SK-N-SH (cell line): ENCODE results near the gene MAP2K3. TPM values are rescaled to one million over a fixed set of nuclear protein-coding genes. Genes with fewer than 3 reads are reported as not detected.

Experiments
- CTCF ChIA-PET: fragments of 300-600, 350-600 bp; formaldehyde crosslinking; extraction: SDS; loops from one replicate; lab custom pipeline; 2021; lab: Yijun Ruan, JAX
- POLR2A ChIA-PET: fragments of 350-600 bp; sonication (Branson Sonifier 250); formaldehyde crosslinking; extraction: SDS; loops from one replicate; lab custom pipeline; 2020; ENCODE audit warnings: antibody characterized with exemption, inconsistent platforms; lab: Yijun Ruan, JAX
- DNase-seq: peaks from one replicate; pipeline ENCODE4 v3.0.0; 2012
- H2AFZ ChIP-seq: fragments of 200-600 bp; sonication (generic); 2 replicates; pipeline ENCODE4 v1.8.1; 2016; ENCODE audit warnings: antibody characterized with exemption, mild to moderate bottlenecking, low read depth
- H3F3A ChIP-seq: fragments of 200-600 bp; sonication (generic); replicated peaks from 2 replicates; pipeline ENCODE3; 2016; ENCODE audit warnings: antibody characterized with exemption, mild to moderate bottlenecking; ENCODE audit not compliant: insufficient read depth
- H3K27ac ChIP-seq, 2 experiments: fragments of 200-500 bp in 1 of 2; fragments of 200-600 bp in 1 of 2; sonication (Bioruptor generic) in 1 of 2; sonication (generic), shearing (Covaris generic) in 1 of 2; 2 replicates each; pipeline versions ENCODE4 v1.5.1 to v1.6.1; 2014 to 2016; ENCODE audit warnings: low read depth in 2 of 2, inconsistent platforms in 1 of 2, low read length in 1 of 2, mild to moderate bottlenecking in 1 of 2, mixed read lengths in 1 of 2
- H3K27me3 ChIP-seq: fragments of 200-600 bp; sonication (generic), shearing (Covaris generic); 2 replicates; pipeline ENCODE4 v1.6.1; 2016; ENCODE audit warnings: mixed run types; ENCODE audit not compliant: insufficient read depth
- H3K36me3 ChIP-seq, 2 experiments: fragments of 200-500 bp in 1 of 2; fragments of 200-600 bp in 1 of 2; sonication (Bioruptor generic) in 1 of 2; sonication (generic) in 1 of 2; replicated peaks in 1 of 2; 2 replicates each; pipeline versions ENCODE3 to v1.5.1; 2014 to 2016; ENCODE audit warnings: low read length in 1 of 2, mild to moderate bottlenecking in 1 of 2; ENCODE audit not compliant: insufficient read depth in 2 of 2, control insufficient read depth in 1 of 2
- H3K4me1 ChIP-seq, 2 experiments: fragments of 200-500 bp in 1 of 2; fragments of 200-600 bp in 1 of 2; sonication (Bioruptor generic) in 1 of 2; sonication (generic), shearing (Covaris generic) in 1 of 2; 2 replicates each; pipeline versions ENCODE4 v1.5.1 to v1.6.1; 2014 to 2016; ENCODE audit warnings: low read depth in 1 of 2, low read length in 1 of 2, mixed run types in 1 of 2; ENCODE audit not compliant: insufficient read depth in 2 of 2, control insufficient read depth in 1 of 2
- H3K4me2 ChIP-seq: fragments of 200-600 bp; sonication (generic), shearing (Covaris generic); 2 replicates; pipeline ENCODE4 v1.6.1; 2017; ENCODE audit warnings: mixed run types
- H3K4me3 ChIP-seq, 2 experiments: fragments of 200-500 bp in 1 of 2; fragments of 200-600 bp in 1 of 2; sonication (Bioruptor generic) in 1 of 2; sonication (generic), shearing (Covaris generic) in 1 of 2; 2 replicates each; pipeline versions ENCODE4 v1.5.1 to v1.8.1; 2014 to 2016; ENCODE audit warnings: low read depth in 2 of 2, inconsistent platforms in 1 of 2, low read length in 1 of 2, mild to moderate bottlenecking in 1 of 2, mixed read lengths in 1 of 2, moderate library complexity in 1 of 2
- H3K79me2 ChIP-seq: fragments of 200-600 bp; sonication (generic); 2 replicates; pipeline ENCODE4 v1.8.1; 2017; ENCODE audit warnings: mild to moderate bottlenecking; ENCODE audit not compliant: insufficient read depth
- H3K9ac ChIP-seq: fragments of 200-600 bp; sonication (generic); 2 replicates; pipeline ENCODE4 v1.6.1; 2017; ENCODE audit warnings: mixed run types
- H3K9me2 ChIP-seq: fragments of 200-600 bp; sonication (generic); 2 replicates; pipeline ENCODE4 v1.6.1; 2017; ENCODE audit warnings: mixed run types
- H3K9me3 ChIP-seq: fragments of 200-600 bp; sonication (generic); 2 replicates; pipeline ENCODE4 v1.6.1; 2017; ENCODE audit warnings: mixed run types, mild to moderate bottlenecking, moderate library complexity
- H4K20me1 ChIP-seq: fragments of 200-600 bp; sonication (generic); 2 replicates; pipeline ENCODE4 v1.6.1; 2017; ENCODE audit warnings: mild to moderate bottlenecking, mixed run types; ENCODE audit not compliant: insufficient read depth
- CHD2 ChIP-seq: fragments of 150-350 bp; IDR thresholded peaks from 2 replicates; pipeline ENCODE4 v1.6.1; 2018; ENCODE audit warnings: low read length; ENCODE audit not compliant: partially characterized antibody
- CTCF ChIP-seq: fragments of 200-600 bp; sonication (generic); IDR thresholded peaks from 2 replicates; pipeline ENCODE4 v1.6.1; 2017; ENCODE audit warnings: antibody characterized with exemption, mild to moderate bottlenecking, moderate library complexity
- ELF1 ChIP-seq: IDR thresholded peaks from 2 replicates; pipeline ENCODE4 v1.4.0; 2012
- GABPA ChIP-seq: IDR thresholded peaks from 2 replicates; pipeline ENCODE4 v1.4.0; 2012; ENCODE audit warnings: low read depth, mild to moderate bottlenecking
- GATA2 ChIP-seq: sonication (generic); formaldehyde crosslinking; IDR thresholded peaks from 2 replicates; pipeline ENCODE4 v1.5.0; 2020; ENCODE audit warnings: mild to moderate bottlenecking, missing genetic modification reagents
- REST ChIP-seq: IDR thresholded peaks from 2 replicates; pipeline ENCODE4 v1.6.1; 2012; ENCODE audit warnings: mild to moderate bottlenecking, low read depth, low read length, moderate library complexity
- RFX5 ChIP-seq: IDR thresholded peaks from 2 replicates; pipeline ENCODE4 v1.6.1; 2012; ENCODE audit warnings: mild to moderate bottlenecking, improper control_type of control experiment, low read length
- SIN3A ChIP-seq: IDR thresholded peaks from 2 replicates; pipeline ENCODE4 v1.6.1; 2012; ENCODE audit warnings: low read depth, mild to moderate bottlenecking, low read length, moderate library complexity, borderline replicate concordance
- USF1 ChIP-seq: IDR thresholded peaks from 2 replicates; pipeline ENCODE4 v1.4.0; 2012; ENCODE audit warnings: low read depth, borderline replicate concordance
- YY1 ChIP-seq: IDR thresholded peaks from 2 replicates; pipeline ENCODE4 v1.4.0; 2012; ENCODE audit warnings: low read depth, mild to moderate bottlenecking
- WGBS: methylation state at CpG from one replicate; pipeline ENCODE4 v1.1.6; 2017; ENCODE audit warnings: low lambda C conversion rate; 5-methylcytosine and 5-hydroxymethylcytosine counted together
- polyA plus RNA-seq, 3 experiments: library from polyadenylated mRNA; depleted of rRNA; stranded (reverse); fragments of >200 nt; gene quantifications; 2 replicates each; pipeline ENCODE4 v1.2.3, GENCODE V29; 2012
- TF ChIP-seq, protein P1 (sequence below): IDR thresholded peaks from 2 replicates; pipeline ENCODE4; 2012

The MAP2K3 gene
- polyA plus RNA-seq, 1 of the 3 experiments (the other 2 are of a cell fraction) = 30.0 TPM

- CTCF ChIA-PET = no interaction called here
- Histone ChIP-seq H3K79me2 (no peaks in the 10 kb centered on the region), H3K9me2 (no peaks in the 10 kb centered on the region), H3K4me1 (no peaks in the 10 kb centered on the region; a peak in 1 of 4 replicates), H2AFZ (no peak overlapping the region), H3K9me3 (no peaks in the 10 kb centered on the region), H3K27ac (no peak overlapping the region), H3K9ac (no peak overlapping the region), H3K27me3 (no peaks in the 10 kb centered on the region), H4K20me1 (no peaks in the 10 kb centered on the region), H3F3A (no peaks in the 10 kb centered on the region), H3K4me2 (no peak overlapping the region), H3K4me3 (no peak overlapping the region)
- no peak for DNase-seq
- 48% methylated on average over 3 of the region's 3 CpGs for WGBS
- POLR2A ChIA-PET = no interaction called here
- TF ChIP-seq YY1 (no peak), SIN3A (no peak), GABPA (no peak), ELF1 (no peak), CHD2 (no peak), CTCF (no peak), GATA2 (CRISPR knock-in tag) (no peak), RFX5 (no peak), USF1 (no peak), REST (no peak)
- TF ChIP-seq, protein P1, sequence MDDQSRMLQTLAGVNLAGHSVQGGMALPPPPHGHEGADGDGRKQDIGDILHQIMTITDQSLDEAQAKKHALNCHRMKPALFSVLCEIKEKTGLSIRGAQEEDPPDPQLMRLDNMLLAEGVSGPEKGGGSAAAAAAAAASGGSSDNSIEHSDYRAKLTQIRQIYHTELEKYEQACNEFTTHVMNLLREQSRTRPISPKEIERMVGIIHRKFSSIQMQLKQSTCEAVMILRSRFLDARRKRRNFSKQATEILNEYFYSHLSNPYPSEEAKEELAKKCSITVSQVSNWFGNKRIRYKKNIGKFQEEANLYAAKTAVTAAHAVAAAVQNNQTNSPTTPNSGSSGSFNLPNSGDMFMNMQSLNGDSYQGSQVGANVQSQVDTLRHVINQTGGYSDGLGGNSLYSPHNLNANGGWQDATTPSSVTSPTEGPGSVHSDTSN = no peak
- TF ChIP-seq, all 33 proteins: peak for 0
- no peaks in the 10 kb centered on the region for H3K36me3 ChIP-seq
These were observed 67.0 kb downstream of the MAP2K3 start for GRCh38 chr17:21351366-21352065.
